ENCODE data around the gene NTN3. TPM values are rescaled to one million over a fixed set of nuclear protein-coding genes. Genes with fewer than 3 reads are reported as not detected.

Gene NTN3
- total and polyA plus RNA-seq, 2 of the 8 experiments (the other 6 are each of a cell fraction or from before 2014, with no cell fraction given) = 0.30 to 0.34 TPM

DNA sequence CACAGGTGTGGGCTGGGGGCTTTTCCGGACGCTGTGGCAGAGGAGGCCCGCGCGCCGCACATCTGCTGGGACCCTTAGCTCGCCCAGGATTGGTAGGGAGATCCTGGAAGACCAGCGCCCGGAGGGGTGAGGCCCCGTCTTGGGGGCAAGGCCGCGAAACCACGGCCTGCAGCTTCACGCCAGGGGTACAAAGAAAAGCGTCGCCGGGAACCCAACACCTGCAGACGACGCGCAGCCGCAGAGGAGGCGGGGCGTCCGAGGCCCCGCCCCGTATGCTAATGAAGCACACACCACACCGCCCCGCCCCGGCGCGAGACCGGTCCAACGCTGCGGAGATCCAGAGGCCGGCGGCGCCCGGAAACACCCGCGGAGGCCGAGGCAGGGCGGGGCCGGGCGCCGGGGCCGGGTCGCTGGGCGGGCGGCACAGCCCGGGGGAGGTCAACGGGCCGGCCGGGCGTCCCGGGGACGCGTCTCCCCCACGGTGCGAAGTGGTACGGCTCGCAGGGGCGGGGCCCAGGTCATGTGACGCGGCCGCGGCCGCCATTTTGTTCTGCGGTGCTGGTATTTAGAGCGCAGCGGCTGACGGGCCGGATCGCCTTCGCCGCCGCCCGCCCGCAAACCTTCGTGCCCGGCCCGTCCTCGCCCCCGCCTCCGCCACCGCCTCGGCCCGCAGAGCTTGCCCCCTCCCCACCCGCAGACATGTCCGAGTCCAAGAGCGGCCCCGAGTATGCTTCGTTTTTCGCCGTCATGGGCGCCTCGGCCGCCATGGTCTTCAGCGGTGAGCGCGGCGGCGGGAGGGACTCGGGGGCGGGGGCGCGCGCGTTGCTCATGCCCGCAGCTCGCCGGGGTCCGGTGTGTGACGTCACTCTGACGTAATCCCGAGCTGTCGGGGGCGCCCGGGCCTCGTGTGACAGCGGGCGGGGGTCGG, 42.6 kb downstream of the NTN3 start, which contains the start of gene ATP6V0C (continued):
- TF ChIP-seq POLR2AphosphoS5 (IDR thresholded peaks at IDR 0.05; ENCODE audit: low read depth, low read length) (peak; percentile 72), CREB1 (IDR thresholded peaks at IDR 0.05) (peak; percentile 95)
